GM21423 (cell line): ENCODE results near the gene WNT11.

Source experiments
- ATAC-seq: cut with Tn5 transposase; IDR thresholded peaks from one replicate; pipeline ENCODE4 v1.9.1; 2021; ENCODE audit warnings: mild to moderate bottlenecking, moderate library complexity; ENCODE audit not compliant: unreplicated experiment

The WNT11 gene

GRCh38 chr11:76206327-76207081 lies at the start of gene WNT11:
WNT11 (minus strand) TSS chr11:76206502; CDS start chr11:76206407, 95 bp downstream.
- no peak for ATAC-seq

- no peak for ATAC-seq
Measured at GRCh38 chr11:76253416-76253815, 47.1 kb upstream of the WNT11 start.

- no peak for ATAC-seq
Measured at GRCh38 chr11:76252631-76253070, 46.3 kb upstream of the WNT11 start.

GRCh38 chr11:76251576-76251975 lies 45.3 kb upstream of the WNT11 start:
- ATAC-seq, result no peak

GRCh38 chr11:76251226-76251575 lies 44.9 kb upstream of the WNT11 start:
- ATAC-seq, result no peak

- no peak for ATAC-seq
Measured at GRCh38 chr11:76250520-76251225, 44.4 kb upstream of the WNT11 start.

- no peak for ATAC-seq
Measured at GRCh38 chr11:76249195-76249741, 43.0 kb upstream of the WNT11 start.

GRCh38 chr11:76248210-76248609 lies 41.9 kb upstream of the WNT11 start:
- no peak for ATAC-seq

GRCh38 chr11:76247091-76247490 lies 40.8 kb upstream of the WNT11 start:
- ATAC-seq, result no peak

- no peak for ATAC-seq
Measured at GRCh38 chr11:76246271-76246933, 40.1 kb upstream of the WNT11 start.

- ATAC-seq, result no peak
Measured at GRCh38 chr11:76245720-76246119, 39.4 kb upstream of the WNT11 start.

GRCh38 chr11:76244316-76244851 lies 38.1 kb upstream of the WNT11 start:
- ATAC-seq, result no peak

- ATAC-seq, result no peak
Measured at GRCh38 chr11:76243957-76244285, 37.6 kb upstream of the WNT11 start.

GRCh38 chr11:76243193-76243956 lies 37.1 kb upstream of the WNT11 start:
- ATAC-seq, result no peak

GRCh38 chr11:76242004-76242779 lies 35.9 kb upstream of the WNT11 start:
- ATAC-seq, result no peak

GRCh38 chr11:76241243-76242000 lies 35.1 kb upstream of the WNT11 start:
- no peak for ATAC-seq

GRCh38 chr11:76240666-76241065 lies 34.4 kb upstream of the WNT11 start:
- ATAC-seq, result no peak

- ATAC-seq, result no peak
Measured at GRCh38 chr11:76240161-76240540, 33.8 kb upstream of the WNT11 start.

- no peak for ATAC-seq
Measured at GRCh38 chr11:76239483-76240160, 33.3 kb upstream of the WNT11 start.
